Esophagus muscularis mucosa (tissue), 3 donors: Measurements from ENCODE around the gene PPP1R27.

Experiments
- POLR2AphosphoS5 ChIP-seq, 2 donors: sonication (generic); formaldehyde crosslinking; IDR thresholded peaks; one replicate each; pipeline ENCODE4 v1.6.1; 2017; ENCODE audit warnings: antibody characterized with exemption in 2 of 2
- TF ChIP-seq, protein P1 (sequence below), 3 experiments: fragments of 200-600 bp in 2 of 3; fragments of 450-650 bp in 1 of 3; sonication (generic) in 2 of 3; IDR thresholded peaks; one replicate each; pipeline ENCODE4 v1.5.1; 2017 to 2019; ENCODE audit warnings: antibody characterized with exemption in 3 of 3, mild to moderate bottlenecking in 2 of 3, moderate library complexity in 1 of 3

DNA sequence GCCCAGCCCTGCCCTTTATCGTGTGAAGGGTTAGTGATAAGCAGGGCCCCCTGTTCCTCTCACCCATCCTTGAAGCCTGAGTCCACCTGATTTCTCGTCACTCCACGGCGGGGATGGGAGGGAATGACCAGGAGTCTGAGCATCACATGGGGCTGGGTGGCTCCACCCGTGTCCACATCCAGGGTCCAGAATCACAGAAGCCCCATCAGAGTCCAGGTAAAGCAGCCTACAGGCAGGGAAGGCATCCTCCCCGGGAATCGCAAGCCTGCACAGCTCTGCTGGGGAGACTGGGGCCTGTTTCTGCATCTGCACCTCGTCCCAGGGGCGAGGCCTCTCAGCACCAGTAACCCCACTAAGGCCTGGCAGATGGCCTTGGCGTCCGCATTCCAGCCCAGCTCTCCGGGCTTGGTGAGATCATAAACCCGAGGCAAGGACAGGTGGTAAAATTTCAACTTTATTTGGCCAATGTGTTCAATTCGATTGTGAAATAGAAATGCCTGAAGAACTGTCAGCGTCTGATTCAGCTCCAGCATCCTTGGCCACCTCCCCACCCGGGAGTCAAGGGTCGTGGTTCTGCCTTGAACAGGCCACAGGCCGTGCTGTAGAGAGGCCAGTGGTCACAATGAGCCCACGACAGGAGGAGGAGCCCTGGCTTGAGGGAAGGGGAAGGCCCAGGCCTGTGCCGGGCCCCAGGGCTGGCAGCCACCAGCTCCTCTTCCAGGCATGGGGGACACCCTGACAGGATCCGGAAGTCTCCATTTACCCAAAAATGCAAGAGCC, 8.1 kb upstream of the PPP1R27 start:
- TF ChIP-seq POLR2AphosphoS5 (IDR thresholded peaks at IDR 0.05): peak in 1 of 2 donors; percentile 13
- TF ChIP-seq, protein P1, sequence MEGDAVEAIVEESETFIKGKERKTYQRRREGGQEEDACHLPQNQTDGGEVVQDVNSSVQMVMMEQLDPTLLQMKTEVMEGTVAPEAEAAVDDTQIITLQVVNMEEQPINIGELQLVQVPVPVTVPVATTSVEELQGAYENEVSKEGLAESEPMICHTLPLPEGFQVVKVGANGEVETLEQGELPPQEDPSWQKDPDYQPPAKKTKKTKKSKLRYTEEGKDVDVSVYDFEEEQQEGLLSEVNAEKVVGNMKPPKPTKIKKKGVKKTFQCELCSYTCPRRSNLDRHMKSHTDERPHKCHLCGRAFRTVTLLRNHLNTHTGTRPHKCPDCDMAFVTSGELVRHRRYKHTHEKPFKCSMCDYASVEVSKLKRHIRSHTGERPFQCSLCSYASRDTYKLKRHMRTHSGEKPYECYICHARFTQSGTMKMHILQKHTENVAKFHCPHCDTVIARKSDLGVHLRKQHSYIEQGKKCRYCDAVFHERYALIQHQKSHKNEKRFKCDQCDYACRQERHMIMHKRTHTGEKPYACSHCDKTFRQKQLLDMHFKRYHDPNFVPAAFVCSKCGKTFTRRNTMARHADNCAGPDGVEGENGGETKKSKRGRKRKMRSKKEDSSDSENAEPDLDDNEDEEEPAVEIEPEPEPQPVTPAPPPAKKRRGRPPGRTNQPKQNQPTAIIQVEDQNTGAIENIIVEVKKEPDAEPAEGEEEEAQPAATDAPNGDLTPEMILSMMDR (IDR thresholded peaks at IDR 0.05): no peak
